Measurements from ENCODE around the gene CELSR1.
A peak's percentile ranks its signal among the peaks of the same experiment; 100 is the strongest.

CELSR1 gene

DNA sequence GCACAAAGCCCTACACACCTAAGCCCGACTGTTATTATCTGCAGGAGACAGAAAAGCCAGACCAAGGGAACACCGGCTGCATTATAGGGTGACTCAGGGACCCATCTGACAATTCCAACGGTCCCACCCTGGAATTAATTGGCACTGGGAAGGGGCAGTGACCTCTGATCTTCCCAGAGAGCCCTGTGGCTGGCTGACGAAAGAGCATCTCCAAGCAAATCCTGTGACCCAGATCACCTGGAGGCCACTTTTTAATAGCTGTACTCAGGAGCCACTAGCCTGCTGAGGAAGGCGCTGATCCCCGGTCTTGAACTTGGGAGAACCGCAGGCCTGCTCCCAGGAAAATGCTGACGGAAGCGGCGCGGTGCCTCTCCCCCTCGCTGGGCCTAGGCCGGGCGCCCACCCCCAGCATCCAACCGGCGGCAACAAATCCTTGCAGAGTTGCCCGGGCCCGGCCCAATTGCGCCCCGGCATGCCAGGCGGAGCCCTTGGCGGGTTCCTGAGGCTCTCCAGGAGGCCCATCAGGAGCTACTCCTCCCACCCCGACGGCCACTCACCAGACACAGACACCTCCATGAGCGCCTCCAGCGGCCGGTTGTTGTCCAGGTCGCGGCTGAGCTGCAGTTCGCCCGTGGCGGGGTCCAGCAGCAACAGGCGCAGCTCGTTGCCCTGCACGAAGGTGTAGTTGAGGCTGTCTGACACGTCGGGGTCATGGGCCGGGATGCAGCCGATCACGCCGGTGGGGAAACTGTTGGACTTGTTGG, 4.2 kb downstream of the CELSR1 start:
- peaks cover 27% of the 10 kb centered on the region for H3K27me3 ChIP-seq (replicated peaks; ENCODE audit: insufficient read depth, low read length)
- H3K9ac ChIP-seq (ENCODE audit: low read length): no peak overlapping the region
- H3K4me1 ChIP-seq (ENCODE audit: low read length): no peaks in the 10 kb centered on the region
- H3F3A ChIP-seq (ENCODE audit: insufficient read depth, low read length): no peaks in the 10 kb centered on the region
- H3K27ac ChIP-seq (ENCODE audit: low read length): no peak overlapping the region
- no peaks in the 10 kb centered on the region for H3K36me3 ChIP-seq (replicated peaks; ENCODE audit: insufficient read depth, low read length)
- H3K79me2 ChIP-seq (ENCODE audit: low read length): no peaks in the 10 kb centered on the region
- no peaks in the 10 kb centered on the region for H3K9me3 ChIP-seq (replicated peaks; ENCODE audit: insufficient read depth, low read length)
- no peak overlapping the region for H3K4me3 ChIP-seq (ENCODE audit: low read length)
- no peaks in the 10 kb centered on the region for H3K9me2 ChIP-seq (replicated peaks; ENCODE audit: insufficient read depth, low read length)
- H2AFZ ChIP-seq (ENCODE audit: low read length): no peak overlapping the region
- no peak overlapping the region for H3K4me2 ChIP-seq (ENCODE audit: low read depth, low read length)
- no peak for TF ChIP-seq EZH2 (optimal IDR thresholded peaks at IDR 0.05; ENCODE audit: low read depth, low read length)
- TF ChIP-seq CTCF (IDR thresholded peaks at IDR 0.05; ENCODE audit: low read length): 0 out of 2 replicates have a peak, but pooled peaks have one; percentile 5
- DNase-seq: no peak
- H4K20me1 ChIP-seq (ENCODE audit: insufficient read depth, low read length): no peaks in the 10 kb centered on the region

DNA sequence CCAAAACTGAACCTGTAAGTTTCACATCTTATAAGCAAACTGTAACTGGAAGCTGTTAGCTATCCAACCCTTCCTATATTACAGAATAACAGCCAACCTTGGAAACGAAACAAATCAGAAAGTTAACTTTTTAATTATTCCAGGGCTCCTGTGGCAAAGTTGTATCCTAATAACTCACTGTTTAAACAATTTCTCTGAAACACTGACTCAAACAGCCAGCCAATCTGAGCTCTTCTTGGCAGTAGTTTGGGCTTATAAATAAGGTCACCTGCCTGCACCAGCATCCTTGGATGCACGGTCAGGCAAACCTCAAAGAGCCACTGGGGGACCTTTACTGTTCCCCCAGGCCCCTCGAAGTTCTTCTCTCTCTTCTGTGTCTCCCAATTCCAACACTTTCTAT, 5.0 kb downstream of the CELSR1 start:
- Histone ChIP-seq H3K36me3 (replicated peaks; ENCODE audit: insufficient read depth, low read length) (no peaks in the 10 kb centered on the region), H3K27ac (ENCODE audit: low read length) (no peak overlapping the region), H3F3A (ENCODE audit: insufficient read depth, low read length) (no peaks in the 10 kb centered on the region), H3K79me2 (ENCODE audit: low read length) (no peaks in the 10 kb centered on the region), H3K9me2 (replicated peaks; ENCODE audit: insufficient read depth, low read length) (no peaks in the 10 kb centered on the region), H3K9me3 (replicated peaks; ENCODE audit: insufficient read depth, low read length) (no peaks in the 10 kb centered on the region), H3K9ac (ENCODE audit: low read length) (no peak overlapping the region), H2AFZ (ENCODE audit: low read length) (no peak overlapping the region), H3K27me3 (replicated peaks; ENCODE audit: insufficient read depth, low read length) (peaks cover 22% of the 10 kb centered on the region), H3K4me1 (ENCODE audit: low read length) (no peaks in the 10 kb centered on the region), H3K4me3 (ENCODE audit: low read length) (no peak overlapping the region), H4K20me1 (ENCODE audit: insufficient read depth, low read length) (no peaks in the 10 kb centered on the region), H3K4me2 (ENCODE audit: low read depth, low read length) (no peak overlapping the region)
- no peak for TF ChIP-seq EZH2 (optimal IDR thresholded peaks at IDR 0.05; ENCODE audit: low read depth, low read length)
- TF ChIP-seq CTCF (IDR thresholded peaks at IDR 0.05; ENCODE audit: low read length): no peak
- no peak for TF ChIP-seq EZH2phosphoT487 (IDR thresholded peaks at IDR 0.05; ENCODE audit: low read length)
- DNase-seq: no peak

GRCh38 chr22:46531581-46532175, 5.7 kb downstream of the CELSR1 start:
- Histone ChIP-seq H3K79me2 (ENCODE audit: low read length) (no peaks in the 10 kb centered on the region), H3K4me3 (ENCODE audit: low read length) (no peak overlapping the region), H3K4me2 (ENCODE audit: low read depth, low read length) (no peak overlapping the region)

More at GRCh38 chr22:46531581-46532175, 5.7 kb downstream of the CELSR1 start:
- Histone ChIP-seq H3K9me2 (replicated peaks; ENCODE audit: insufficient read depth, low read length) (no peaks in the 10 kb centered on the region), H3K36me3 (replicated peaks; ENCODE audit: insufficient read depth, low read length) (no peaks in the 10 kb centered on the region), H4K20me1 (ENCODE audit: insufficient read depth, low read length) (no peaks in the 10 kb centered on the region), H3K4me1 (ENCODE audit: low read length) (no peaks in the 10 kb centered on the region), H3K9ac (ENCODE audit: low read length) (no peak overlapping the region), H3K27me3 (replicated peaks; ENCODE audit: insufficient read depth, low read length) (peaks cover 30% of the 10 kb centered on the region), H3K27ac (ENCODE audit: low read length) (no peak overlapping the region), H3K9me3 (replicated peaks; ENCODE audit: insufficient read depth, low read length) (no peaks in the 10 kb centered on the region), H3F3A (ENCODE audit: insufficient read depth, low read length) (no peaks in the 10 kb centered on the region), H2AFZ (ENCODE audit: low read length) (no peak overlapping the region)
- no peak for DNase-seq
- TF ChIP-seq EZH2phosphoT487 (IDR thresholded peaks at IDR 0.05; ENCODE audit: low read length): no peak
- no peak for TF ChIP-seq CTCF (IDR thresholded peaks at IDR 0.05; ENCODE audit: low read length)
- no peak for TF ChIP-seq EZH2 (optimal IDR thresholded peaks at IDR 0.05; ENCODE audit: low read depth, low read length)
